ENCODE results near the gene KDM5B. TPM values are rescaled to one million over a fixed set of nuclear protein-coding genes. Genes with fewer than 3 reads are reported as not detected.

Gene KDM5B
- total and polyA plus RNA-seq, 9 of the 15 experiments (the other 6 are each of a cell fraction or from before 2014, with no cell fraction given) = 15.4 to 90.6 (median 57.1) TPM

DNA sequence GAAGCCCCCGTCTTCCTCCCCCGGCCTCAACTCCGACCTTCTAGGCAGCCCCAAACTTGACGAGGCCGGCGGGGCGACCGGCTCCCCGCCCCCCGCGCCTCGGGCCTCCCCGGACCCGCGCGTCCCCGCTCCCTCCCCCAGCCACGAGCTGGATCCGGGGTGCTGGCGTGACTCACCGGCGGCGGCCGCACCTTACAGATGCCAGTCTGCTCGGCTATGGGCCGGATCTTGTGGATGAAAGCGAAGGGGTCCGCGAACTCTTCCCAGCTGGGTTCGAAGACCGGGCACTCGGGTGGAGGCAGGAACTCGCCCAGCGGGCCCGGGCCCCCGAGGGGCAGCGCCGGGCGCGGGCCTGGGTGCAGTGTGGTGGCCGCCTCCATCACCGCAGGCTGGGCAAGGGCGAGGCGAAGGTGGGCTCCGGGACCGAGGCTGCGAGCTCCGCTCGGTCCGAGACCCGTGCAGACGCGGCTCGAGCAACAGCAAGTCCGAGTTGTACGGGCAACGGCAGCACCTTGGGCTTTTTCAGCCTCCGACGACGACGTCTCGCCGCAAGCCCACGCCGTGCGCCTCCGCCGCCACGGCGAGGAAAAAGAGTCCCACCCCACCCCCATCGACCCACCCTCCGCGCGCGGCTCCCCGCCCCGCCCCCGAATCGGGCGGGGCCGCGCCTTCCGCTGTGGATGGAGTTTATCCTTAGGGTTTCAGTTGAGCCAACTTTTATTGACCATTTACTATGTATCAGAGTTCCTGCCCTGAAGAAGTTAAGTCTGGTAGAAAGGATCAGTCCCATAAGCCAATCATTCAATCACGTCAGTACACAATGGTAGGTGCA is at the start of gene KDM5B (continued):
- TF ChIP-seq, protein P1, sequence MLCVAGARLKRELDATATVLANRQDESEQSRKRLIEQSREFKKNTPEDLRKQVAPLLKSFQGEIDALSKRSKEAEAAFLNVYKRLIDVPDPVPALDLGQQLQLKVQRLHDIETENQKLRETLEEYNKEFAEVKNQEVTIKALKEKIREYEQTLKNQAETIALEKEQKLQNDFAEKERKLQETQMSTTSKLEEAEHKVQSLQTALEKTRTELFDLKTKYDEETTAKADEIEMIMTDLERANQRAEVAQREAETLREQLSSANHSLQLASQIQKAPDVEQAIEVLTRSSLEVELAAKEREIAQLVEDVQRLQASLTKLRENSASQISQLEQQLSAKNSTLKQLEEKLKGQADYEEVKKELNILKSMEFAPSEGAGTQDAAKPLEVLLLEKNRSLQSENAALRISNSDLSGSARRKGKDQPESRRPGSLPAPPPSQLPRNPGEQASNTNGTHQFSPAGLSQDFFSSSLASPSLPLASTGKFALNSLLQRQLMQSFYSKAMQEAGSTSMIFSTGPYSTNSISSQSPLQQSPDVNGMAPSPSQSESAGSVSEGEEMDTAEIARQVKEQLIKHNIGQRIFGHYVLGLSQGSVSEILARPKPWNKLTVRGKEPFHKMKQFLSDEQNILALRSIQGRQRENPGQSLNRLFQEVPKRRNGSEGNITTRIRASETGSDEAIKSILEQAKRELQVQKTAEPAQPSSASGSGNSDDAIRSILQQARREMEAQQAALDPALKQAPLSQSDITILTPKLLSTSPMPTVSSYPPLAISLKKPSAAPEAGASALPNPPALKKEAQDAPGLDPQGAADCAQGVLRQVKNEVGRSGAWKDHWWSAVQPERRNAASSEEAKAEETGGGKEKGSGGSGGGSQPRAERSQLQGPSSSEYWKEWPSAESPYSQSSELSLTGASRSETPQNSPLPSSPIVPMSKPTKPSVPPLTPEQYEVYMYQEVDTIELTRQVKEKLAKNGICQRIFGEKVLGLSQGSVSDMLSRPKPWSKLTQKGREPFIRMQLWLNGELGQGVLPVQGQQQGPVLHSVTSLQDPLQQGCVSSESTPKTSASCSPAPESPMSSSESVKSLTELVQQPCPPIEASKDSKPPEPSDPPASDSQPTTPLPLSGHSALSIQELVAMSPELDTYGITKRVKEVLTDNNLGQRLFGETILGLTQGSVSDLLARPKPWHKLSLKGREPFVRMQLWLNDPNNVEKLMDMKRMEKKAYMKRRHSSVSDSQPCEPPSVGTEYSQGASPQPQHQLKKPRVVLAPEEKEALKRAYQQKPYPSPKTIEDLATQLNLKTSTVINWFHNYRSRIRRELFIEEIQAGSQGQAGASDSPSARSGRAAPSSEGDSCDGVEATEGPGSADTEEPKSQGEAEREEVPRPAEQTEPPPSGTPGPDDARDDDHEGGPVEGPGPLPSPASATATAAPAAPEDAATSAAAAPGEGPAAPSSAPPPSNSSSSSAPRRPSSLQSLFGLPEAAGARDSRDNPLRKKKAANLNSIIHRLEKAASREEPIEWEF (CRISPR knock-in tag; IDR thresholded peaks at IDR 0.05) = no peak
- TF ChIP-seq, protein P2, sequence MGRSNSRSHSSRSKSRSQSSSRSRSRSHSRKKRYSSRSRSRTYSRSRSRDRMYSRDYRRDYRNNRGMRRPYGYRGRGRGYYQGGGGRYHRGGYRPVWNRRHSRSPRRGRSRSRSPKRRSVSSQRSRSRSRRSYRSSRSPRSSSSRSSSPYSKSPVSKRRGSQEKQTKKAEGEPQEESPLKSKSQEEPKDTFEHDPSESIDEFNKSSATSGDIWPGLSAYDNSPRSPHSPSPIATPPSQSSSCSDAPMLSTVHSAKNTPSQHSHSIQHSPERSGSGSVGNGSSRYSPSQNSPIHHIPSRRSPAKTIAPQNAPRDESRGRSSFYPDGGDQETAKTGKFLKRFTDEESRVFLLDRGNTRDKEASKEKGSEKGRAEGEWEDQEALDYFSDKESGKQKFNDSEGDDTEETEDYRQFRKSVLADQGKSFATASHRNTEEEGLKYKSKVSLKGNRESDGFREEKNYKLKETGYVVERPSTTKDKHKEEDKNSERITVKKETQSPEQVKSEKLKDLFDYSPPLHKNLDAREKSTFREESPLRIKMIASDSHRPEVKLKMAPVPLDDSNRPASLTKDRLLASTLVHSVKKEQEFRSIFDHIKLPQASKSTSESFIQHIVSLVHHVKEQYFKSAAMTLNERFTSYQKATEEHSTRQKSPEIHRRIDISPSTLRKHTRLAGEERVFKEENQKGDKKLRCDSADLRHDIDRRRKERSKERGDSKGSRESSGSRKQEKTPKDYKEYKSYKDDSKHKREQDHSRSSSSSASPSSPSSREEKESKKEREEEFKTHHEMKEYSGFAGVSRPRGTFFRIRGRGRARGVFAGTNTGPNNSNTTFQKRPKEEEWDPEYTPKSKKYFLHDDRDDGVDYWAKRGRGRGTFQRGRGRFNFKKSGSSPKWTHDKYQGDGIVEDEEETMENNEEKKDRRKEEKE (IDR thresholded peaks at IDR 0.05; ENCODE audit: borderline replicate concordance in 1 of 2, control insufficient read depth in 1 of 2, low read depth in 2 of 2, low read length in 1 of 2) = no peak
- TF ChIP-seq KDM2B (CRISPR knock-in tag; IDR thresholded peaks at IDR 0.05) = no peak; the same call in 1 of the 2 replicates
- no peak for TF ChIP-seq ZNF668 (CRISPR knock-in tag; IDR thresholded peaks at IDR 0.05)
- TF ChIP-seq FOXA3 (CRISPR knock-in tag; conservative IDR thresholded peaks at IDR 0.05 in 1 of 2, IDR thresholded peaks at IDR 0.05 in 1 of 2) = peak in 1 of 2 experiments; percentile 57; a peak in 1 of 4 replicates
- TF ChIP-seq ATF7 (IDR thresholded peaks at IDR 0.05) = peak; percentile 66
- no peak for TF ChIP-seq TAF15 (IDR thresholded peaks at IDR 0.05; ENCODE audit: low read depth, low read length)
- TF ChIP-seq ZNF830 (CRISPR knock-in tag; IDR thresholded peaks at IDR 0.05) = no peak
- TF ChIP-seq GTF2E2 (tag; IDR thresholded peaks at IDR 0.05) = no peak
- TF ChIP-seq TSC22D4 (tag; IDR thresholded peaks at IDR 0.05) = no peak
- TF ChIP-seq PML (IDR thresholded peaks at IDR 0.05; ENCODE audit: low read length) = peak; percentile 64; the same call in 1 of the 2 replicates
- no peak; the same call in 1 of the 2 replicates for TF ChIP-seq KLF16 (IDR thresholded peaks at IDR 0.05)
- TF ChIP-seq ZNF146 (CRISPR knock-in tag; IDR thresholded peaks at IDR 0.05; ENCODE audit: unreplicated experiment) = no peak
- TF ChIP-seq, protein P3, sequence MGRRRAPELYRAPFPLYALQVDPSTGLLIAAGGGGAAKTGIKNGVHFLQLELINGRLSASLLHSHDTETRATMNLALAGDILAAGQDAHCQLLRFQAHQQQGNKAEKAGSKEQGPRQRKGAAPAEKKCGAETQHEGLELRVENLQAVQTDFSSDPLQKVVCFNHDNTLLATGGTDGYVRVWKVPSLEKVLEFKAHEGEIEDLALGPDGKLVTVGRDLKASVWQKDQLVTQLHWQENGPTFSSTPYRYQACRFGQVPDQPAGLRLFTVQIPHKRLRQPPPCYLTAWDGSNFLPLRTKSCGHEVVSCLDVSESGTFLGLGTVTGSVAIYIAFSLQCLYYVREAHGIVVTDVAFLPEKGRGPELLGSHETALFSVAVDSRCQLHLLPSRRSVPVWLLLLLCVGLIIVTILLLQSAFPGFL (CRISPR knock-in tag; IDR thresholded peaks at IDR 0.05) = no peak
- peak; percentile 62; the same call in 1 of the 2 replicates for TF ChIP-seq JUND (IDR thresholded peaks at IDR 0.05; ENCODE audit: borderline replicate concordance, low read depth, low read length)
- peak; percentile 41; the same call in 1 of the 3 replicates for TF ChIP-seq JUND (tag; IDR thresholded peaks at IDR 0.05; ENCODE audit: borderline replicate concordance, low read depth, low read length)

Measured in K562 (cell line).